Body of pancreas (tissue), 4 donors: ENCODE data around the gene GPR65.

ENCODE experiments used
- CTCF ChIP-seq, 7 experiments: fragments of 450-650 bp in 4 of 7; fragments of 200-600 bp in 3 of 7; sonication (generic) in 3 of 7; IDR thresholded peaks; one replicate each; pipeline ENCODE4 v1.5.1; 2016 to 2019; ENCODE audit warnings: antibody characterized with exemption in 7 of 7
- POLR2A ChIP-seq, 3 donors: fragments of 450-650 bp; IDR thresholded peaks; one replicate each; pipeline ENCODE4 v1.6.1; 2016; ENCODE audit warnings: antibody characterized with exemption in 3 of 3, mild to moderate bottlenecking in 2 of 3

- TF ChIP-seq CTCF (IDR thresholded peaks at IDR 0.05), result no peak
- no peak for TF ChIP-seq POLR2A (IDR thresholded peaks at IDR 0.05)
Observed at GRCh38 chr14:88043529-88044443, 38.9 kb downstream of the GPR65 start.
